Measurements from ENCODE around the gene RSRP1.

GRCh38 chr1:25222606-25223005 is 24.6 kb downstream of the RSRP1 start:
- TF ChIP-seq POLR2A (IDR thresholded peaks at IDR 0.05; ENCODE audit: low read length) (no peak), CTCF (IDR thresholded peaks at IDR 0.05) (no peak), MAX (IDR thresholded peaks at IDR 0.05) (no peak)
